ENCODE results near the gene SCARB1. TPM values are rescaled to one million over a fixed set of nuclear protein-coding genes. Genes with fewer than 3 reads are reported as not detected.

Gene SCARB1
- total and polyA plus RNA-seq, 2 experiments from 2014 or later, result 50.4 to 90.0 TPM

DNA sequence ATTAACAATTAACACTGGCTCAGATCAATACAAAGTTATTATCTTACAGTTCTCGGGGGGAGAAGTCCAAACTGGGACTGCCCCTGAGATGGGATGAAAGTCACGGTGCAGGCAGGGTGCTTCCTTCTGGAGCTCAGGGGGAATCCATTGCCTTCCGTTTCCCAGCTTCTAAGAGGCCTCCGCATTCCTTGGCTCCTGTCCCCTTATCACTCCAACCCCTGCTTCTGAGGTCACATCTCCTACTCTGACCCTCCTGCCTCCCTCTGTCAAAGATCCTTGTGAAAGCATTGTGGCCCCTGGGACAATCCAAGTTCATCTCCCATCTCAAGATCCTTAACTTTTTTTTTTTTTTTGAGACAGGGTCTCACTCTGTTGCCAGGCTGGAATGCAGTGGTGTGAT lies 30.8 kb downstream of the SCARB1 start:
- H3K9me3 ChIP-seq (ENCODE audit: low read depth), result no peaks in the 10 kb centered on the region
- H3K9me2 ChIP-seq (replicated peaks; ENCODE audit: insufficient read depth), result no peaks in the 10 kb centered on the region
- H4K20me1 ChIP-seq (ENCODE audit: insufficient read depth, poor library complexity, severe bottlenecking), result no peaks in the 10 kb centered on the region
- H3K27ac ChIP-seq, result no peak overlapping the region
- peaks cover 24% of the 10 kb centered on the region for H3K4me1 ChIP-seq (ENCODE audit: insufficient read depth)
- no peak for TF ChIP-seq EZH2 (IDR thresholded peaks at IDR 0.05; ENCODE audit: borderline replicate concordance)
- TF ChIP-seq, protein P1, sequence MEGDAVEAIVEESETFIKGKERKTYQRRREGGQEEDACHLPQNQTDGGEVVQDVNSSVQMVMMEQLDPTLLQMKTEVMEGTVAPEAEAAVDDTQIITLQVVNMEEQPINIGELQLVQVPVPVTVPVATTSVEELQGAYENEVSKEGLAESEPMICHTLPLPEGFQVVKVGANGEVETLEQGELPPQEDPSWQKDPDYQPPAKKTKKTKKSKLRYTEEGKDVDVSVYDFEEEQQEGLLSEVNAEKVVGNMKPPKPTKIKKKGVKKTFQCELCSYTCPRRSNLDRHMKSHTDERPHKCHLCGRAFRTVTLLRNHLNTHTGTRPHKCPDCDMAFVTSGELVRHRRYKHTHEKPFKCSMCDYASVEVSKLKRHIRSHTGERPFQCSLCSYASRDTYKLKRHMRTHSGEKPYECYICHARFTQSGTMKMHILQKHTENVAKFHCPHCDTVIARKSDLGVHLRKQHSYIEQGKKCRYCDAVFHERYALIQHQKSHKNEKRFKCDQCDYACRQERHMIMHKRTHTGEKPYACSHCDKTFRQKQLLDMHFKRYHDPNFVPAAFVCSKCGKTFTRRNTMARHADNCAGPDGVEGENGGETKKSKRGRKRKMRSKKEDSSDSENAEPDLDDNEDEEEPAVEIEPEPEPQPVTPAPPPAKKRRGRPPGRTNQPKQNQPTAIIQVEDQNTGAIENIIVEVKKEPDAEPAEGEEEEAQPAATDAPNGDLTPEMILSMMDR (IDR thresholded peaks at IDR 0.05; ENCODE audit: poor library complexity), result no peak
- TF ChIP-seq EZH2phosphoT487 (IDR thresholded peaks at IDR 0.05; ENCODE audit: low read depth, severe bottlenecking, unreplicated experiment), result no peak
- H3K79me2 ChIP-seq, result peaks cover 27% of the 10 kb centered on the region
- 65% methylated on average over 4 of the region's 4 CpGs for WGBS (ENCODE audit: low lambda C conversion rate, missing lambda C conversion rate)
- H3K4me2 ChIP-seq, result no peak overlapping the region
- H3K27me3 ChIP-seq, result no peaks in the 10 kb centered on the region
- no peak overlapping the region for H2AFZ ChIP-seq
- no peak overlapping the region for H3K4me3 ChIP-seq
- no peak for DNase-seq (ENCODE audit: low spot score)
- no peaks in the 10 kb centered on the region for H3K36me3 ChIP-seq (replicated peaks; ENCODE audit: insufficient read depth, low read depth)

DNA sequence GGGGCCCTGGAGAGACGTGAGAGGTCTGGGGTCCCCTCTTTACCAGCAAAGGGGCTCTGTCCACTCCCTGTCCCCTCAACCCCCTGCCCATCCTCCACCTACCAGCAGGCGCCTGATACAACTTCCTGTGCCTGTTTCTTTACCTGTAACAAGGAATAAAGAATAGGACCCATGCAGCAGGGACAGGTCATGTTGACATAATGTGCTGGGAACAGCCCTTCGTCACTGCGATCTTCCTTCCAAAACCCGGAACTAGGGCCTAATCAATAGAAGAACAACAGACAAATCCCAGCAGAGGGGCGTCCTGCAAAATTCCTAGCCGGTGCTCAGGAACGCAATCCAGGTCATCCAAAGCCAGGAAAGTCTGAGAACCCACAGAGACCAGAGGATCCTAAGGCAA lies 32.1 kb downstream of the SCARB1 start:
- H3K27ac ChIP-seq, result no peak overlapping the region
- H4K20me1 ChIP-seq (ENCODE audit: insufficient read depth, poor library complexity, severe bottlenecking), result no peaks in the 10 kb centered on the region
- H3K27me3 ChIP-seq, result no peaks in the 10 kb centered on the region
- 90% methylated on average over 8 of the region's 8 CpGs for WGBS (ENCODE audit: low lambda C conversion rate, missing lambda C conversion rate)
- H3K9me2 ChIP-seq (replicated peaks; ENCODE audit: insufficient read depth), result no peaks in the 10 kb centered on the region
- no peak overlapping the region for H3K4me3 ChIP-seq
- H3K36me3 ChIP-seq (replicated peaks; ENCODE audit: insufficient read depth, low read depth), result no peaks in the 10 kb centered on the region
- H2AFZ ChIP-seq, result no peak overlapping the region
- no peak for DNase-seq (ENCODE audit: low spot score)
- no peaks in the 10 kb centered on the region for H3K9me3 ChIP-seq (ENCODE audit: low read depth)
- peaks cover 29% of the 10 kb centered on the region for H3K79me2 ChIP-seq
- no peak overlapping the region for H3K4me2 ChIP-seq
- peaks cover 20% of the 10 kb centered on the region for H3K4me1 ChIP-seq (ENCODE audit: insufficient read depth)
- TF ChIP-seq EZH2phosphoT487 (IDR thresholded peaks at IDR 0.05; ENCODE audit: low read depth, severe bottlenecking, unreplicated experiment) (no peak), EZH2 (IDR thresholded peaks at IDR 0.05; ENCODE audit: borderline replicate concordance) (no peak)
- TF ChIP-seq, protein P1 (IDR thresholded peaks at IDR 0.05; ENCODE audit: poor library complexity), result no peak

DNA sequence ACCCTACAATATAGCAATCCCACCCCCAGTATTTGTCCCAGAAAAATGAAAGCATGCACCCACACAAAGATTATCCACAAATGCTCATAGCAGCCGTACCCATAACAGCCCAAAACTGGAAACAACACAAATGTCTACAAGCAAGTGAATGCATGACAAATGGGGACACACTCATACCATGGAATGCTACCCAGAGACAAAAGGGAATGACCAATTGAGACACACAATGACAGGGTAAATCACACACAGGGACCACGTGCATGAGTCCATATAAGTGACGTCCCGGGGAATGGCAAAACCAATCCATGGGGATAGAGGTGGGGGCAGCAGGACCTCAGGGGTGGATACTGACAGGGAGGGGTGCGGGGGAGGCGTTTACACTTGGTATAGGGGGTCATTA lies 33.4 kb downstream of the SCARB1 start:
- TF ChIP-seq EZH2 (IDR thresholded peaks at IDR 0.05; ENCODE audit: borderline replicate concordance) (no peak), EZH2phosphoT487 (IDR thresholded peaks at IDR 0.05; ENCODE audit: low read depth, severe bottlenecking, unreplicated experiment) (no peak)
- TF ChIP-seq, protein P1 (IDR thresholded peaks at IDR 0.05; ENCODE audit: poor library complexity), result no peak
- Histone ChIP-seq H3K27me3 (no peaks in the 10 kb centered on the region), H3K4me3 (no peak overlapping the region), H3K36me3 (replicated peaks; ENCODE audit: insufficient read depth, low read depth) (no peaks in the 10 kb centered on the region), H3K79me2 (peaks cover 31% of the 10 kb centered on the region), H3K4me1 (ENCODE audit: insufficient read depth) (peaks cover 26% of the 10 kb centered on the region), H3K27ac (peak overlapping the region; percentile 93), H3K4me2 (no peak overlapping the region), H3K9me2 (replicated peaks; ENCODE audit: insufficient read depth) (no peaks in the 10 kb centered on the region), H4K20me1 (ENCODE audit: insufficient read depth, poor library complexity, severe bottlenecking) (no peaks in the 10 kb centered on the region), H3K9me3 (ENCODE audit: low read depth) (no peaks in the 10 kb centered on the region), H2AFZ (no peak overlapping the region)
- DNase-seq (ENCODE audit: low spot score), result no peak
- WGBS (ENCODE audit: low lambda C conversion rate, missing lambda C conversion rate), result 94% methylated on average over 6 of the region's 6 CpGs
